Thyroid gland (tissue), 4 donors: ENCODE measurements around the gene MAPT.

Experiments
- CTCF ChIP-seq, 6 experiments: fragments of 200-600 bp in 3 of 6; fragments of 450-650 bp in 3 of 6; sonication (generic) in 3 of 6; IDR thresholded peaks; one replicate each; pipeline ENCODE4 v1.5.1; 2016 to 2019; ENCODE audit warnings: antibody characterized with exemption in 6 of 6, mild to moderate bottlenecking in 2 of 6, inconsistent platforms in 1 of 6, moderate library complexity in 1 of 6
- POLR2A ChIP-seq, 2 donors: fragments of 450-650 bp; IDR thresholded peaks; one replicate each; pipeline ENCODE4 v1.6.1; 2017; ENCODE audit warnings: antibody characterized with exemption in 2 of 2, mild to moderate bottlenecking in 2 of 2, moderate library complexity in 1 of 2

DNA sequence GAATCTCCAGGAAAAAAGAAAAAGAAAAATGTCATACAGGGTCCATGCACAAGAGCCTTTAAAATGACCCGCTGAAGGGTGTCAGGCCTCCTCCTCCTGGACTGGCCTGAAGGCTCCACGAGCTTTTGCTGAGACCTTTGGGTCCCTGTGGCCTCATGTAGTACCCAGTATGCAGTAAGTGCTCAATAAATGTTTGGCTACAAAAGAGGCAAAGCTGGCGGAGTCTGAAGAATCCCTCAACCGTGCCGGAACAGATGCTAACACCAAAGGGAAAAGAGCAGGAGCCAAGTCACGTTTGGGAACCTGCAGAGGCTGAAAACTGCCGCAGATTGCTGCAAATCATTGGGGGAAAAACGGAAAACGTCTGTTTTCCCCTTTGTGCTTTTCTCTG, 105.5 kb downstream of the MAPT start:
- TF ChIP-seq CTCF (IDR thresholded peaks at IDR 0.05) (no peak), POLR2A (IDR thresholded peaks at IDR 0.05) (no peak)
